ENCODE measurements around the gene UTP4. TPM values are rescaled to one million over a fixed set of nuclear protein-coding genes. Genes with fewer than 3 reads are reported as not detected.
"Not testable (repeated sequence)": the region's sequence is repeated elsewhere in the genome, so short reads cannot be mapped to it uniquely, and the experiment has no call there.

The UTP4 gene
- total RNA-seq, 1 donor from 2014 or later, result 57.2 TPM

DNA sequence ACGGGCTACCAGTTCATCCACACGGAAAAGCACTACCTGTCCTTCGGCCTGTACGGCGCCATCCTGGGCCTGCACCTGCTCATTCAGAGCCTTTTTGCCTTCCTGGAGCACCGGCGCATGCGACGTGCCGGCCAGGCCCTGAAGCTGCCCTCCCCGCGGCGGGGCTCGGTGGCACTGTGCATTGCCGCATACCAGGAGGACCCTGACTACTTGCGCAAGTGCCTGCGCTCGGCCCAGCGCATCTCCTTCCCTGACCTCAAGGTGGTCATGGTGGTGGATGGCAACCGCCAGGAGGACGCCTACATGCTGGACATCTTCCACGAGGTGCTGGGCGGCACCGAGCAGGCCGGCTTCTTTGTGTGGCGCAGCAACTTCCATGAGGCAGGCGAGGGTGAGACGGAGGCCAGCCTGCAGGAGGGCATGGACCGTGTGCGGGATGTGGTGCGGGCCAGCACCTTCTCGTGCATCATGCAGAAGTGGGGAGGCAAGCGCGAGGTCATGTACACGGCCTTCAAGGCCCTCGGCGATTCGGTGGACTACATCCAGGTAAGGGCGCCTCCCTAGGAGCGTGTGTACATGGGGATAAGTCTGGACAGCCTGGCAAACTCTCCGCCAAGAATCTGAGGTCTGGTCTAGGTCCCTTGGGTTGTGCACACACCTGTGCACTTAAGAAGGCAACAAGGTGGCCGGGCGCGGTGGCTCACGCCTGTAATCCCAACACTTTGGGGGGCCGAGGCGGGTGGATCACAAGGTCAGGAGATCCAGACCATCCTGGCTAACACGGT lies 22.8 kb upstream of the UTP4 start:
- intact Hi-C loops (cut with micrococcal nuclease), result loop anchor here (5.0 kb wide), 2 partner anchors 207 to 262 kb away; no protein-coding TSS in a partner anchor

GRCh38 chr16:69110406-69110805 lies 22.0 kb upstream of the UTP4 start:
- intact Hi-C loops (cut with micrococcal nuclease), result no loop called here

- intact Hi-C loops (cut with micrococcal nuclease), result no loop called here
These were observed 21.1 kb upstream of the UTP4 start for GRCh38 chr16:69111216-69111875.

DNA sequence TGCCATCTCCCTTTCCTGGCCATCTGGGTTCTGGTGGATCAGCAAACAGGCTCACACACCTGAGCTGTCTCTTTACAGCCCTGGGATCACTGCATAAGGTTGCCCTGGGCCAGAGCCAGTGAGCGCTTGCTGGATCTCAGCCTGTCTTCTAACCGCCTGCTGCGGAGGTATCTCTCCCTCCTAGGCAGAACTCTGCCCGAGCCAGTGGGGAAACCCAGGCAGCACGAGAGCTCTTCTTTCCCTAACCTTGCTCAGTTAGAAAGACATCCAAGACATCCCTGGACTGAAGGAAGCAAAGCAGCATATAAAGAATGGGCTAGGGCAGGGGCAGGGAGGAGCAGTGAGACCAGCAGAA lies 20.6 kb upstream of the UTP4 start:
- intact Hi-C loops (cut with micrococcal nuclease), result no loop called here

DNA sequence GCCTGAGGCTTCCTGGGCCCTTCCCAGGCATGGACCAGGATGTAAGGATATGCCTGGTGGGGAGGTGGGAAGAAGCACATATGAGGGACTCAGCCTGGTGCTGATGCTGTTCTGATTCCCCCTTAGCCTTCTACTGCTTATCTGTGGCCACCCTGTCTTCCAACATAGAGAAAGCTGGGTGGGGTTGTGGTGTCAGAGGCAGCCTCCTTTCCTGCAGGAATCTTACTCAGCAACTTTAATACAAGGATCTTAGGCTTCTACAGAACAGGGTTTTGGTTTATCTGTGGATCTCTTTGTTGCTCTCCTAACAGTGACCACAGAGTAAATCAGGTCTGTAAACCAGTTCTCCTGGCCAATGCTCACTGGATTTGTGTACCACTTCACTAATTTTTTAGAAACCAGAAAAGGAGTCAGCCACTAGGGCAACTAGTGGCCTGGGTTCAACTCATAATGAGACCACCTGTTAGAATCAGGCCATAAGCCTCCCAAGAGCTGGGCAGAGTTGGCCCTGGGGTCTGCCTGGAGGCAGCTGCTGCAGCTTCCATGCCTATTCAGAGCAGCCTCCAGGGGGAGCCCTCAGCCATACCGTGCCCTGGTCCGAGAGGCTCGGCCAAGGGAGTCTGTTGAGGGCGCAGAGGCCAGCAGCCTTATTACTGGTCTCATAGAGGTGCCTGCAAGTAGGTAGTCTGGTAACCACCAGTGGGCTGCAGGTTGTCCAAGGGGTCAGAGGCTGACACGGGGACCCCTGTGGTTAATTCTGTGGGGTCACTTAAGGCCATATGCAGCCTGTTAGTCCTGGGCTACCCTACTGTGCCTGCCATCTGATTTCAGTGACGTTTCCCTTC lies 19.9 kb upstream of the UTP4 start:
- intact Hi-C loops (cut with micrococcal nuclease), result no loop called here

DNA sequence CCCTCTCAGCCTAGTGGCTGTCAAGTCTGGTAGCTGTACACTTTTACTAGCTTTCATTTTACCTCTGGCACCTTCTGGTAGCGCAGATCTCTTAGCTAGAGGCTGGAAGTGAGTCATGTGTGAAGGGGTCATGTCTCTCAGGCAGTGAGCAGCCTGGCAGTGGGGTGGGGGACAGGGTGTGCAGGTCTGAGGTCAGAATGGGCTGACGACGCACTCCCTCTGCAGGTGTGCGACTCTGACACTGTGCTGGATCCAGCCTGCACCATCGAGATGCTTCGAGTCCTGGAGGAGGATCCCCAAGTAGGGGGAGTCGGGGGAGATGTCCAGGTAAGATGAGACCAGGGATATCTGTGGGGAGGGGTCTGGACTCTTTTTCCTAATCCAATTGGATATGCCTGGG lies 19.2 kb upstream of the UTP4 start:
- intact Hi-C loops (cut with micrococcal nuclease), result no loop called here

- intact Hi-C loops (cut with micrococcal nuclease), result no loop called here
These were observed 18.0 kb upstream of the UTP4 start for GRCh38 chr16:69114346-69114975.

DNA sequence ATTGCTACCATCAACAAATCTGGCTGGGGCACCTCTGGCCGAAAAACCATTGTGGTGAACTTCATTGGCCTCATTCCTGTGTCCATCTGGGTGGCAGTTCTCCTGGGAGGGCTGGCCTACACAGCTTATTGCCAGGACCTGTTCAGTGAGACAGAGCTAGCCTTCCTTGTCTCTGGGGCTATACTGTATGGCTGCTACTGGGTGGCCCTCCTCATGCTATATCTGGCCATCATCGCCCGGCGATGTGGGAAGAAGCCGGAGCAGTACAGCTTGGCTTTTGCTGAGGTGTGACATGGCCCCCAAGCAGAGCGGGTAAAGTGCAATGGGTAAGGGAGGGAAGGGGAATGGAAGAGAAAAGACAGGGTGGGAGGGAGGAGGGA lies 17.5 kb upstream of the UTP4 start:
- intact Hi-C loops (cut with micrococcal nuclease), result no loop called here

GRCh38 chr16:69115361-69115760 lies 17.1 kb upstream of the UTP4 start:
- intact Hi-C loops (cut with micrococcal nuclease), result no loop called here

GRCh38 chr16:69115837-69116236 lies 16.6 kb upstream of the UTP4 start:
- intact Hi-C loops (cut with micrococcal nuclease), result no loop called here

GRCh38 chr16:69116256-69116875 lies 16.1 kb upstream of the UTP4 start:
- intact Hi-C loops (cut with micrococcal nuclease), result no loop called here

DNA sequence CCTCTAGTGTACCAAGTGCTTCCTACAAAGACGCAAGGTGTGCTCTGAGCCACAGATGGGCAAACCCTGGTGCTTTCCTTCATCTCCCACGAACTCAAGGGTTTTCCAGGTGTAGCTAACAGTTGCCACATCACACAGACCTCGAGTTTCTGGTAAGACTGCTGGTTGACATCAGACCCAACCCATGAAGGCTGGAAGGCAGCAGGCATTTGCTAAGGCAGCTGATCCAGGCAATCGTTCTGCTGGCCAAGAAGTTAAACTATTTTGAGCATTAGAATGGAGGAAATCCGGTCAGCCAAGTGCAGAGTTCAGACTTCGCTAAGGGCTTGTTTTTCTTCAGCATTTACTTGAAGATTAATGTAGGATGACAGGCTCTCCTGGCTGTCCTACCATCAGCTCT lies 15.5 kb upstream of the UTP4 start:
- intact Hi-C loops (cut with micrococcal nuclease), result no loop called here

DNA sequence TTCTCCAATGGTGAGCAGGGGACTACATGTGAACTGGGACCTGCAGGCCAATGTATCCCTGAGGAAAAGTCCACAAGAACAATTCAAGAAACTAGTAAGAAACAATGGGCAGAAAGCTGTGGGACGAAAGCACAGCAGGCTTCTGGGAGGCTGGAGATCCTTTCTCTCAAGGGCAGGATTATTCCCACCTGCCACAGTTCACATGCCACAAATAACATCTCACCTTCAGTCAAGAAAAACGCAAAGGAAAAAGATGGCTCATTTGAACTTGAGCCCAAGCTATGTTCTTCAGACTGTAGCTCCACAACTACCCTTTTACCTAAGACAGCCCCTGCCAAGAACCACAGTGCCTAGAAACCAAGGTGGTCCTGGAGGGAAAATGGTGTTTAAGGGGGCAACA lies 14.0 kb upstream of the UTP4 start:
- intact Hi-C loops (cut with micrococcal nuclease), result no loop called here

GRCh38 chr16:69118994-69119393 lies 13.5 kb upstream of the UTP4 start:
- intact Hi-C loops (cut with micrococcal nuclease), result no loop called here

DNA sequence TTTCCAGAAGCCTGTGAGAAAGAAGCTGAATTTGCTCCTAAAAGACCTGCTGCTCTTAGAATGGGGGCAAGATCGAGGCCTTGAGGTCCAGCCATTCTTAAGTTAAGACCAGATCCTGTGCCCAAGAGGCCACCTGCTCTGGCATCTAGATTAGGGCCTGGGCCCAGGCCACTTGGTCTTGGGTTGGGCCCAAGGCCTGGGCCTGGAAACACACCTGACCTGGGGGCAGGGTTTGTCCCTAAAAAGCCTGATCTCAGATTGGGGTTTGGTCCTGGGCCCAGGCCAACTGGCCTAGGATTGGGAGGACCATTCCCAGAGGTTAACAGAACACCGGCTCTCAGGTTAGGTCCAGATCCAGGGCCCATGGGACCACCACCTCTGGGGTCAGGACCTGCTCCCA lies 12.9 kb upstream of the UTP4 start:
- intact Hi-C loops (cut with micrococcal nuclease), result no loop called here

- intact Hi-C loops (cut with micrococcal nuclease), result no loop called here
These were observed 12.3 kb upstream of the UTP4 start for GRCh38 chr16:69120096-69120664.

DNA sequence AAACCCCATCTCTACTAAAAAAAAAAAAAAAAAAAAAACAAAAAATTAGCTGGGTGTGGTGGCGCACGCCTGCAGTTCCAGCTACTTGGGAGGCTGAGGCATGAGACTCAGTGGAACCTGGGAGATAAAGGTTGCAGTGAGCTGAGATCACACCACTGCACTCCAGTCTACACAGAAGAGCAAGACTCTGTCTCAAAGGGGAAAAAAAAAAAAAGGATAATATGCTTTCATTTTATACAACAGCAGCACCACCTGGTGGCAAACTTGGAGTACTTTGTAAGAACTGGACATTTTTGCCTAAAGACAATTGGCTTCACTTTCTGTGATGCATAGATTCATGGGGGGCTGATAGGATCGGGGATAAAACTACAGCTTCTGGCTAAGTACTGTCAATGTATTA lies 8.5 kb upstream of the UTP4 start:
- intact Hi-C loops (cut with micrococcal nuclease), result loop anchor here (1.0 to 2.0 kb wide), 6 partner anchors 9 to 596 kb away; no protein-coding TSS in a partner anchor

GRCh38 chr16:69124406-69124805 lies 8.0 kb upstream of the UTP4 start:
- intact Hi-C loops (cut with micrococcal nuclease), result loop anchor here (1.0 to 2.0 kb wide), 6 partner anchors 9 to 596 kb away; no protein-coding TSS in a partner anchor

DNA sequence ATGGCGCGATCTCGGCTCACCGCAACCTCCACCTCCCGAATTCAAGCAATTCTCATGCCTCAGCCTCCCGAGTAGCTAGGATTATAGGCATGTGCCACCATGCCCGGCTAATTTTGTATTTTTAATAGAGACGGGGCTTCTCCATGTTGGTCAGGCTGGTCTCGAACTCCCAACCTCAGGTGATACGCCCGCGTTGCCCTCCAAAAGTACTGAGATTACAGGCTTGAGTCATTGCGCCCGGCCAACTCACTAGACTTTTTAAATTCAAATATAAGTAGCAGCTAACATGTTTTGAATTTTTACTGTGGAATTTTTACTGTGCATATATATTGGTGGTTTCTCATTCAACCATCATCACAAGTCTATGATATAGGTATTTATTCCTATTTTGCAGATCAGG lies 7.5 kb upstream of the UTP4 start:
- intact Hi-C loops (cut with micrococcal nuclease), result loop anchor here (1.0 to 2.0 kb wide), 6 partner anchors 8 to 597 kb away; no protein-coding TSS in a partner anchor

GRCh38 chr16:69126221-69126620 lies 6.2 kb upstream of the UTP4 start:
- intact Hi-C loops (cut with micrococcal nuclease), result no loop called here

GRCh38 chr16:69126801-69127200 lies 5.6 kb upstream of the UTP4 start:
- intact Hi-C loops (cut with micrococcal nuclease), result not testable (repeated sequence)

All from T-helper 1 cell treated with Interleukin-12 subunit alpha and Interleukin-12 subunit beta and Interleukin-4 antibody, amounts not matched to agents 30 ng/mL and 1 ng/mL, for 36 hours (primary cell).